Measurements from ENCODE around the gene C19orf25. TPM values are rescaled to one million over a fixed set of nuclear protein-coding genes. Genes with fewer than 3 reads are reported as not detected.

The C19orf25 gene
- total and polyA plus RNA-seq, 2 of the 13 experiments (the other 11 are each of a cell fraction or from before 2014, with no cell fraction given), result 14.2 to 32.4 TPM

DNA sequence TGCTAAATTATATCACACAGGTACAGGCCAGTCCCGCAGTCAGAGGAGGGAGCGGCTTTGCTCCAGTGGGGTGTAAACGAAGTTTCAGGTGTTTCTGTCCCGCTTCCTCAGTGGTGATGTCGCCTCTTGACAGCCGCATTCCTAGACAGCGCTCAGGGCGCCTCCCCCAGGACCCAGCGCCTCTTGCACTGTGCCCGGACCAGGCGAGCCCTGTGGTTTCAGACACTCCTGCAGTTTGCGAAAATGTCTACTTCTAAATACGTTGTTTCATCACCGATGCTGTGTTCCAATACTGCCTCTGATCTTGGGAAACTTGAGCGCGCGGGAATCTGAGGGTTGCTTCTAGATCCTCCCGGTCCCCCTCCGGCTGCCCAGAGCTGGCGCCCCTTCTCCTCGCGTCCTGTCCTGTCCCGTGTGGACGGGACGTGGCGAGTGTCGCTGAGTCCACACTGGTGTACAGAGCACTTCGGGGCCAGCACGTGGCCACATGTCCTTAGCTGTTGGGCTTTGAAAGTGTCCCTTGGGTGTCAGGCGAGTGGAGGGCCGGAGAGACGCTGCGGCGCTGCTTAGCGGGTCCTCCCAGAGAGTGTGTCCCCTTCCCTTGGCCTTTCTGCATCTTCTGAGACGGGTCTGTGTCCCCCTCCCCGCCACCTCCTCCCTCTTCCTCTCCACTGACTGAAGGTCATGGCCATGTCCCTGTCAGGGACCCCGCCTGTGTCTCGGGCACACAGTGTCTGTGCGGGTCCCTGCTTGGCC, 55.4 kb downstream of the C19orf25 start (continued):
- TF ChIP-seq, protein P1, sequence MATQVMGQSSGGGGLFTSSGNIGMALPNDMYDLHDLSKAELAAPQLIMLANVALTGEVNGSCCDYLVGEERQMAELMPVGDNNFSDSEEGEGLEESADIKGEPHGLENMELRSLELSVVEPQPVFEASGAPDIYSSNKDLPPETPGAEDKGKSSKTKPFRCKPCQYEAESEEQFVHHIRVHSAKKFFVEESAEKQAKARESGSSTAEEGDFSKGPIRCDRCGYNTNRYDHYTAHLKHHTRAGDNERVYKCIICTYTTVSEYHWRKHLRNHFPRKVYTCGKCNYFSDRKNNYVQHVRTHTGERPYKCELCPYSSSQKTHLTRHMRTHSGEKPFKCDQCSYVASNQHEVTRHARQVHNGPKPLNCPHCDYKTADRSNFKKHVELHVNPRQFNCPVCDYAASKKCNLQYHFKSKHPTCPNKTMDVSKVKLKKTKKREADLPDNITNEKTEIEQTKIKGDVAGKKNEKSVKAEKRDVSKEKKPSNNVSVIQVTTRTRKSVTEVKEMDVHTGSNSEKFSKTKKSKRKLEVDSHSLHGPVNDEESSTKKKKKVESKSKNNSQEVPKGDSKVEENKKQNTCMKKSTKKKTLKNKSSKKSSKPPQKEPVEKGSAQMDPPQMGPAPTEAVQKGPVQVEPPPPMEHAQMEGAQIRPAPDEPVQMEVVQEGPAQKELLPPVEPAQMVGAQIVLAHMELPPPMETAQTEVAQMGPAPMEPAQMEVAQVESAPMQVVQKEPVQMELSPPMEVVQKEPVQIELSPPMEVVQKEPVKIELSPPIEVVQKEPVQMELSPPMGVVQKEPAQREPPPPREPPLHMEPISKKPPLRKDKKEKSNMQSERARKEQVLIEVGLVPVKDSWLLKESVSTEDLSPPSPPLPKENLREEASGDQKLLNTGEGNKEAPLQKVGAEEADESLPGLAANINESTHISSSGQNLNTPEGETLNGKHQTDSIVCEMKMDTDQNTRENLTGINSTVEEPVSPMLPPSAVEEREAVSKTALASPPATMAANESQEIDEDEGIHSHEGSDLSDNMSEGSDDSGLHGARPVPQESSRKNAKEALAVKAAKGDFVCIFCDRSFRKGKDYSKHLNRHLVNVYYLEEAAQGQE (IDR thresholded peaks at IDR 0.05; ENCODE audit: borderline replicate concordance in 1 of 2, low read depth in 1 of 2, low read length in 2 of 2), result no peak
- no peak for TF ChIP-seq ARHGAP35 (CRISPR knock-in tag; IDR thresholded peaks at IDR 0.05; ENCODE audit: borderline replicate concordance)
- TF ChIP-seq, protein P2, sequence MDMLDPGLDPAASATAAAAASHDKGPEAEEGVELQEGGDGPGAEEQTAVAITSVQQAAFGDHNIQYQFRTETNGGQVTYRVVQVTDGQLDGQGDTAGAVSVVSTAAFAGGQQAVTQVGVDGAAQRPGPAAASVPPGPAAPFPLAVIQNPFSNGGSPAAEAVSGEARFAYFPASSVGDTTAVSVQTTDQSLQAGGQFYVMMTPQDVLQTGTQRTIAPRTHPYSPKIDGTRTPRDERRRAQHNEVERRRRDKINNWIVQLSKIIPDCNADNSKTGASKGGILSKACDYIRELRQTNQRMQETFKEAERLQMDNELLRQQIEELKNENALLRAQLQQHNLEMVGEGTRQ (IDR thresholded peaks at IDR 0.05; ENCODE audit: low read depth, low read length), result no peak
- TF ChIP-seq, protein P2 (CRISPR knock-in tag; IDR thresholded peaks at IDR 0.05; ENCODE audit: borderline replicate concordance), result no peak
- no peak for TF ChIP-seq PBX3 (CRISPR knock-in tag; IDR thresholded peaks at IDR 0.05; ENCODE audit: borderline replicate concordance)
- TF ChIP-seq ZFP36L1 (CRISPR knock-in tag; IDR thresholded peaks at IDR 0.05), result no peak
- TF ChIP-seq PHB2 (IDR thresholded peaks at IDR 0.05; ENCODE audit: partially characterized antibody), result no peak
- TF ChIP-seq ZNF343 (CRISPR knock-in tag; IDR thresholded peaks at IDR 0.05), result 0 out of 2 replicates have a peak, but pooled peaks have one; percentile 13
- TF ChIP-seq RCOR2 (CRISPR knock-in tag; IDR thresholded peaks at IDR 0.05), result no peak
- TF ChIP-seq, protein P3, sequence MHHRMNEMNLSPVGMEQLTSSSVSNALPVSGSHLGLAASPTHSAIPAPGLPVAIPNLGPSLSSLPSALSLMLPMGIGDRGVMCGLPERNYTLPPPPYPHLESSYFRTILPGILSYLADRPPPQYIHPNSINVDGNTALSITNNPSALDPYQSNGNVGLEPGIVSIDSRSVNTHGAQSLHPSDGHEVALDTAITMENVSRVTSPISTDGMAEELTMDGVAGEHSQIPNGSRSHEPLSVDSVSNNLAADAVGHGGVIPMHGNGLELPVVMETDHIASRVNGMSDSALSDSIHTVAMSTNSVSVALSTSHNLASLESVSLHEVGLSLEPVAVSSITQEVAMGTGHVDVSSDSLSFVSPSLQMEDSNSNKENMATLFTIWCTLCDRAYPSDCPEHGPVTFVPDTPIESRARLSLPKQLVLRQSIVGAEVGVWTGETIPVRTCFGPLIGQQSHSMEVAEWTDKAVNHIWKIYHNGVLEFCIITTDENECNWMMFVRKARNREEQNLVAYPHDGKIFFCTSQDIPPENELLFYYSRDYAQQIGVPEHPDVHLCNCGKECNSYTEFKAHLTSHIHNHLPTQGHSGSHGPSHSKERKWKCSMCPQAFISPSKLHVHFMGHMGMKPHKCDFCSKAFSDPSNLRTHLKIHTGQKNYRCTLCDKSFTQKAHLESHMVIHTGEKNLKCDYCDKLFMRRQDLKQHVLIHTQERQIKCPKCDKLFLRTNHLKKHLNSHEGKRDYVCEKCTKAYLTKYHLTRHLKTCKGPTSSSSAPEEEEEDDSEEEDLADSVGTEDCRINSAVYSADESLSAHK (CRISPR knock-in tag; IDR thresholded peaks at IDR 0.05; ENCODE audit: borderline replicate concordance), result no peak
- TF ChIP-seq ZNF891 (CRISPR knock-in tag; IDR thresholded peaks at IDR 0.05), result no peak; the same call in 1 of the 2 replicates
- TF ChIP-seq ZNF788 (CRISPR knock-in tag; IDR thresholded peaks at IDR 0.05; ENCODE audit: borderline replicate concordance), result no peak
- TF ChIP-seq TBX3 (IDR thresholded peaks at IDR 0.05; ENCODE audit: borderline replicate concordance), result no peak
- peak; percentile 16; the same call in 1 of the 2 replicates for TF ChIP-seq HNF4G (IDR thresholded peaks at IDR 0.05; ENCODE audit: borderline replicate concordance, low read depth, low read length)
- no peak for TF ChIP-seq HNF4G (CRISPR knock-in tag; IDR thresholded peaks at IDR 0.05; ENCODE audit: borderline replicate concordance, low read depth)
- TF ChIP-seq NONO (IDR thresholded peaks at IDR 0.05), result no peak
- no peak for TF ChIP-seq NONO (CRISPR knock-in tag; conservative IDR thresholded peaks at IDR 0.05)
- TF ChIP-seq POGZ (CRISPR knock-in tag; IDR thresholded peaks at IDR 0.05), result no peak
- no peak for TF ChIP-seq FOXC1 (CRISPR knock-in tag; IDR thresholded peaks at IDR 0.05; ENCODE audit: borderline replicate concordance)
